Liver (tissue), 3 donors: ENCODE measurements around the gene SLC22A13.
"Not testable (repeated sequence)": the region's sequence is repeated elsewhere in the genome, so short reads cannot be mapped to it uniquely, and the experiment has no call there.

Experiments
- CTCF ChIP-seq: fragments of 150-350 bp; IDR thresholded peaks from 2 replicates; pipeline ENCODE4 v1.5.1; 2017; ENCODE audit warnings: improper control_type of control experiment, low read depth, low read length; ENCODE audit not compliant: missing input control
- GABPA ChIP-seq, 2 donors: IDR thresholded peaks in 1 of 2; conservative IDR thresholded peaks in 1 of 2; 2 replicates each; pipeline ENCODE4 v1.6.1; 2016; ENCODE audit warnings: antibody characterized with exemption in 2 of 2, mild to moderate bottlenecking in 1 of 2, moderate library complexity in 1 of 2
- JUND ChIP-seq, 2 donors: IDR thresholded peaks; 2 replicates each; pipeline ENCODE4 v1.6.1; 2016; ENCODE audit warnings: antibody characterized with exemption in 2 of 2
- RAD21 ChIP-seq, 2 donors: IDR thresholded peaks; 2 replicates each; pipeline ENCODE4 v1.6.1; 2016; ENCODE audit warnings: antibody characterized with exemption in 2 of 2, mild to moderate bottlenecking in 2 of 2
- SP1 ChIP-seq: IDR thresholded peaks from 2 replicates; pipeline ENCODE4 v1.6.1; 2018; ENCODE audit warnings: antibody characterized with exemption, mild to moderate bottlenecking
- YY1 ChIP-seq: IDR thresholded peaks from 2 replicates; pipeline ENCODE4 v1.6.1; 2016; ENCODE audit warnings: antibody characterized with exemption, mild to moderate bottlenecking
- donor health status: healthy.
- donor health status: healthy.

- TF ChIP-seq CTCF; JUND (IDR thresholded peaks at IDR 0.05); SP1; GABPA (IDR thresholded peaks at IDR 0.05 in 1 of 2, conservative IDR thresholded peaks at IDR 0.05 in 1 of 2); YY1; RAD21 (IDR thresholded peaks at IDR 0.05): not testable (repeated sequence)
These were observed 55.0 kb downstream of the SLC22A13 start for GRCh38 chr3:38320638-38321037.
